ENCODE measurements around the gene SYPL2. TPM values are rescaled to one million over a fixed set of nuclear protein-coding genes. Genes with fewer than 3 reads are reported as not detected.

Gene SYPL2
- total and polyA plus RNA-seq, 2 of the 8 experiments (the other 6 are each of a cell fraction or from before 2014, with no cell fraction given) = 1.5 TPM

DNA sequence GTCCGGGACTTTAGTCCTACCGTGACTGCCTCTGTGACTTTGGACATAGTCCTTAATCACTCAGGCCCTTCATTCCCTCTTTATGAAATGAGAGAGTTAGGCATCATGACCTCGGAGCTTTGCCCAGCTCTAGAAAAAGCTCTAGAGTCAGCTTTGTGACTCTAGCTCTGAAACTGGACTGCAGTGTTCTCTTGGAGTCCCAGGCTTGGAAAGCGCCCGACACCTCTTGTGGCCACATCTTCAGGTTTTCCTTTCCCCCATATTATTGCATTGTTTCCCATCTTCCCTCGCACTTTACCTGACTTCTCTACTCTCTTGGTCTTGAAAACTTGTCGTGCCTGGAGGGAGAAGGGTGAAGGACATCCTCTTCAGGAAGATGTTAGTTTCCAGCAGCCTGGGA is 55.7 kb downstream of the SYPL2 start:
- H3K27ac ChIP-seq (ENCODE audit: low read depth, low read length) = no peak overlapping the region
- H3K4me2 ChIP-seq (ENCODE audit: insufficient read depth in 1 of 2, low read depth in 2 of 2, low read length in 2 of 2) = no peak overlapping the region
- H3K23me2 ChIP-seq (ENCODE audit: low read depth, low read length) = no peaks in the 10 kb centered on the region
- H3K79me2 ChIP-seq (ENCODE audit: control insufficient read depth in 1 of 2, insufficient read depth in 2 of 2, low read length in 2 of 2) = no peaks in the 10 kb centered on the region
- H4K5ac ChIP-seq (ENCODE audit: insufficient read length, low read depth, low read length) = no peak overlapping the region
- H3K36me3 ChIP-seq (ENCODE audit: control insufficient read depth in 2 of 4, insufficient read depth in 4 of 4, low read length in 3 of 4) = no peaks in the 10 kb centered on the region
- H2BK20ac ChIP-seq (ENCODE audit: low read length) = no peak overlapping the region
- no peak overlapping the region for H3K4me3 ChIP-seq (ENCODE audit: extremely low read depth in 1 of 4, insufficient read depth in 2 of 4, low read depth in 3 of 4, low read length in 4 of 4)
- FAIRE-seq = no peak
- no peaks in the 10 kb centered on the region for H3K4me1 ChIP-seq (replicated peaks in 1 of 4; ENCODE audit: control insufficient read depth in 3 of 4, insufficient read depth in 4 of 4, low read length in 3 of 4)
- 95% methylated on average over 7 of the region's 7 CpGs; no CpG with 5 or more reads in 1 of the 2 experiments for WGBS, 2 experiments (ENCODE audit: extremely low coverage in 1 of 2, insufficient coverage in 1 of 2, insufficient read length in 1 of 2, insufficient replicate concordance in 2 of 2, low coverage in 1 of 2, low lambda C conversion rate in 2 of 2, missing lambda C conversion rate in 1 of 2)
- no peak overlapping the region for H3K23ac ChIP-seq (ENCODE audit: insufficient read length)
- DNase-seq (ENCODE audit: low read depth in 1 of 2, low spot score in 2 of 2) = no peak
- H3K4ac ChIP-seq (replicated peaks; ENCODE audit: insufficient read length, low read depth, low read length) = no peak overlapping the region
- CTCF ChIA-PET (ENCODE audit: partially characterized antibody) = interaction anchor here (0.8 to 26.3 kb wide), 4 partner anchors 9 to 196 kb away, joined by 3 to 1755 read pairs (median 19); partner anchors contain the start of genes AMIGO1, ATXN7L2 and CYB561D1
- 0 out of 7 replicates have a peak, but pooled peaks cover 0 to 2% (median 0%) of the 10 kb centered on the region in 4 experiments for H3K27me3 ChIP-seq (replicated peaks in 1 of 4; ENCODE audit: control insufficient read depth in 3 of 4, extremely low read depth in 1 of 4, insufficient read depth in 3 of 4, low read length in 3 of 4)
- POLR2A ChIA-PET (ENCODE audit: partially characterized antibody) = interaction anchor here (1.7 kb wide), 1 partner anchor 61 kb away, joined by 3 read pairs; no protein-coding TSS in a partner anchor
- H2BK15ac ChIP-seq (ENCODE audit: low read length) = no peak overlapping the region
- H2AFZ ChIP-seq (ENCODE audit: low read length) = no peak overlapping the region
- no peak overlapping the region for H3K18ac ChIP-seq (ENCODE audit: extremely low read depth, low read length)
- H3K14ac ChIP-seq (ENCODE audit: insufficient read length) = no peak overlapping the region
- H2BK120ac ChIP-seq (replicated peaks; ENCODE audit: low read depth, low read length) = no peak overlapping the region
- H3K79me1 ChIP-seq (ENCODE audit: low read depth, low read length) = no peaks in the 10 kb centered on the region
- no peak overlapping the region for H3K9ac ChIP-seq (replicated peaks in 1 of 4; ENCODE audit: extremely low read depth in 1 of 4, low read depth in 3 of 4, low read length in 3 of 4)
- no peaks in the 10 kb centered on the region for H3K9me3 ChIP-seq (ENCODE audit: insufficient read depth in 2 of 2, low read depth in 1 of 2, low read length in 1 of 2)
- H2BK5ac ChIP-seq (ENCODE audit: low read depth, low read length) = no peak overlapping the region
- no peak overlapping the region for H3K56ac ChIP-seq (replicated peaks; ENCODE audit: insufficient read length, low read depth, low read length)
- no peaks in the 10 kb centered on the region for H4K20me1 ChIP-seq (replicated peaks in 1 of 2; ENCODE audit: control insufficient read depth in 1 of 2, insufficient read depth in 2 of 2, low read length in 2 of 2)
- no peak overlapping the region for H2AK5ac ChIP-seq (ENCODE audit: low read depth, low read length)
- no peak overlapping the region for H4K91ac ChIP-seq (replicated peaks; ENCODE audit: insufficient read length, low read length)
- H2BK12ac ChIP-seq (ENCODE audit: low read depth, low read length) = no peak overlapping the region
- no peak overlapping the region for H4K8ac ChIP-seq (ENCODE audit: extremely low read depth, insufficient read depth, low read length)
- TF ChIP-seq POU5F1 (IDR thresholded peaks at IDR 0.05; ENCODE audit: low read depth, low read length) (no peak), TEAD4 (IDR thresholded peaks at IDR 0.05; ENCODE audit: low read depth, low read length) (no peak), CBX8 (IDR thresholded peaks at IDR 0.05; ENCODE audit: borderline replicate concordance, low read depth, low read length) (no peak), KDM4A (IDR thresholded peaks at IDR 0.05; ENCODE audit: low read depth, low read length, severe bottlenecking) (no peak), POLR2A (IDR thresholded peaks at IDR 0.05; ENCODE audit: control extremely low read depth in 1 of 2, low read depth in 2 of 2, low read length in 2 of 2) (no peak), RBBP5 (IDR thresholded peaks at IDR 0.05; ENCODE audit: borderline replicate concordance, low read depth, low read length) (no peak), CREB1 (IDR thresholded peaks at IDR 0.05) (no peak), BRCA1 (IDR thresholded peaks at IDR 0.05; ENCODE audit: low read depth, low read length) (no peak), SIX5 (IDR thresholded peaks at IDR 0.05; ENCODE audit: low read depth, low read length) (no peak), BCL11A (IDR thresholded peaks at IDR 0.05; ENCODE audit: low read depth in 2 of 2, low read length in 2 of 2) (no peak), SP2 (IDR thresholded peaks at IDR 0.05; ENCODE audit: low read length) (no peak)
- TF ChIP-seq, protein P1, sequence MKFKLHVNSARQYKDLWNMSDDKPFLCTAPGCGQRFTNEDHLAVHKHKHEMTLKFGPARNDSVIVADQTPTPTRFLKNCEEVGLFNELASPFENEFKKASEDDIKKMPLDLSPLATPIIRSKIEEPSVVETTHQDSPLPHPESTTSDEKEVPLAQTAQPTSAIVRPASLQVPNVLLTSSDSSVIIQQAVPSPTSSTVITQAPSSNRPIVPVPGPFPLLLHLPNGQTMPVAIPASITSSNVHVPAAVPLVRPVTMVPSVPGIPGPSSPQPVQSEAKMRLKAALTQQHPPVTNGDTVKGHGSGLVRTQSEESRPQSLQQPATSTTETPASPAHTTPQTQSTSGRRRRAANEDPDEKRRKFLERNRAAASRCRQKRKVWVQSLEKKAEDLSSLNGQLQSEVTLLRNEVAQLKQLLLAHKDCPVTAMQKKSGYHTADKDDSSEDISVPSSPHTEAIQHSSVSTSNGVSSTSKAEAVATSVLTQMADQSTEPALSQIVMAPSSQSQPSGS (IDR thresholded peaks at IDR 0.05; ENCODE audit: low read length) = no peak
- TF ChIP-seq, protein P2, sequence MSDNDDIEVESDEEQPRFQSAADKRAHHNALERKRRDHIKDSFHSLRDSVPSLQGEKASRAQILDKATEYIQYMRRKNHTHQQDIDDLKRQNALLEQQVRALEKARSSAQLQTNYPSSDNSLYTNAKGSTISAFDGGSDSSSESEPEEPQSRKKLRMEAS (IDR thresholded peaks at IDR 0.05) = no peak
